DMS153 treated with DMSO at 0.1 percent for 48 hours (cell line): ENCODE data around the gene SPRR2A.
"Not testable (repeated sequence)": the region's sequence is repeated elsewhere in the genome, so short reads cannot be mapped to it uniquely, and the experiment has no call there.

Source experiments
- DNase-seq: peaks from one replicate; lab custom pipeline; 2025; ENCODE audit not compliant: unreplicated experiment; lab: John Stamatoyannopoulos, UW

SPRR2A gene

GRCh38 chr1:153025797-153026196 lies 31.5 kb downstream of the SPRR2A start:
- DNase-seq = no peak

GRCh38 chr1:153024413-153024812 lies 32.9 kb downstream of the SPRR2A start:
- no peak for DNase-seq

- no peak for DNase-seq
Observed at GRCh38 chr1:153023109-153023508, 34.2 kb downstream of the SPRR2A start.

- DNase-seq = not testable (repeated sequence)
Observed at GRCh38 chr1:153022340-153022739, 35.0 kb downstream of the SPRR2A start.

- not testable (repeated sequence) for DNase-seq
Observed at GRCh38 chr1:153021829-153022228, 35.5 kb downstream of the SPRR2A start.

- not testable (repeated sequence) for DNase-seq
Observed at GRCh38 chr1:153011235-153011758, 46.0 kb downstream of the SPRR2A start.
